Activated naive CD4-positive, alpha-beta T cell treated with anti-CD3 and anti-CD28 coated beads for 36 hours (primary cell): ENCODE data around the gene IGFLR1. TPM values are rescaled to one million over a fixed set of nuclear protein-coding genes. Genes with fewer than 3 reads are reported as not detected.

Experiments used
- CTCF ChIA-PET: fragments of 350-600 bp; sonication (Branson Sonifier 250); formaldehyde crosslinking; loops from one replicate; lab custom pipeline; 2021; ENCODE audit warnings: antibody characterized with exemption; lab: Charles Lee
- DNase-seq: peaks from one replicate; pipeline ENCODE4 v3.0.0-alpha.2; 2020
- H3K27ac Mint-ChIP-seq: one replicate; pipeline ENCODE4 v1.8.0; 2021; ENCODE audit warnings: mild to moderate bottlenecking, mixed read lengths
- H3K27me3 Mint-ChIP-seq: one replicate; pipeline ENCODE4 v1.8.0; 2021; ENCODE audit warnings: low read depth, mixed read lengths
- H3K36me3 Mint-ChIP-seq: one replicate; pipeline ENCODE4 v1.8.0; 2021; ENCODE audit warnings: low read depth, mixed read lengths
- H3K4me1 Mint-ChIP-seq: one replicate; pipeline ENCODE4 v1.8.0; 2021; ENCODE audit warnings: low read depth, mixed read lengths
- H3K4me3 Mint-ChIP-seq: one replicate; pipeline ENCODE4 v1.8.0; 2021; ENCODE audit warnings: mild to moderate bottlenecking, moderate library complexity, mixed read lengths
- H3K9me3 Mint-ChIP-seq: one replicate; pipeline ENCODE4 v1.8.0; 2021; ENCODE audit warnings: mixed read lengths
- intact Hi-C: fragments of 100-400 bp; cut with micrococcal nuclease; formaldehyde crosslinking; loops from one replicate; pipeline ENCODE4 v1.15.1; 2023
- total RNA-seq, 2 experiments: library from RNA; stranded (reverse); gene quantifications; one replicate each; pipeline ENCODE4 v1.2.3, GENCODE V29; 2021

The IGFLR1 gene
- total RNA-seq, 2 experiments from 2014 or later: 51.0 to 52.8 TPM

DNA sequence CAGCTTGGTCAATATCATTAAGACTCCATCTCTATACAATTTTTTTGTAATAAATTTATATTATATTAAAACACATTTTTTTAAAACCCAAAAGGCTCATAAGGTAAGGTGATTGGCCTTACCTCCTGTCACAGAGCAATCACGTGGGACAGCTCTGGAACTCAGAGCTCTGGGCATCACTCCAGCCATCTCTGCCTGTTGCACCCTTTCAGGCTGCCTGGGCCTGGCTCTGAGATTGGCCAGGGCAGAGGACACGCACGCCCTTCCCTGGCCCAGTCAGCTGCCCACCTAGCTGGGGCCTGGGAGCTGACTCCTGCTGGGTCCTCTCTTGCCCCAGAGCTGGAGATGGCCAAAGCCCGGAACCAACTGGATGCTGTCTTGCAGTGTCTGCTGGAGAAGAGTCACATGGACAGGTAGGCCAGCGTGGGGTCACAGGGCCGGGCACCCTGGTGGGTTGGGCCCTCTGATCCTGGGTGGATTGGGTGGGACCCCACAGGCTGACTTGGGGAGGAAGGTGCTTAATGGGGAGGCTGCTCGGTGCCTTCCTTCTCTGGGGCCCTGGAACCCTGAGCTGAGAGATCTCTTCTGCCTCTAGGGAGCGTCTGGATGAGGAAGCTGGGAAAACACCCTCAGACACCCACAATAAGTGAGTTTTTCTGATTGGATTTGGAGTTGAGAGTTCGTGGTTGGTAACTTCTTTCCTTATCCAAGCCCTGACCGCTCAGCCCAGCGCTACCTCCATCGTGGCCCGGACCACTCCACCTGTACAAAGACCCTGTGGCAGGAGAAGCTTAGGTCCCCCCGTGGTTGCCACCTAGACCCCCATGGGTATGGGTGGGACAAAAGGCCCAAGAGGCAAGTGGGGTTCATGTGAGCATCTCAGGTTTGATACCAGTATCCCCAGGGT, 9.8 kb upstream of the IGFLR1 start:
- peaks cover 8% of the 10 kb centered on the region for H3K27me3 Mint-ChIP-seq
- H3K27ac Mint-ChIP-seq: no peak overlapping the region
- no peaks in the 10 kb centered on the region for H3K9me3 Mint-ChIP-seq
- no peak for DNase-seq
- intact Hi-C loops: no loop called here
- H3K36me3 Mint-ChIP-seq: peaks cover 13% of the 10 kb centered on the region
- peaks cover 27% of the 10 kb centered on the region for H3K4me1 Mint-ChIP-seq
- no peak overlapping the region for H3K4me3 Mint-ChIP-seq
- CTCF ChIA-PET: interaction anchor here (0.6 kb wide), 1 partner anchor 853 kb away, joined by 3 read pairs; the partner anchor contains the start of gene ZNF382

DNA sequence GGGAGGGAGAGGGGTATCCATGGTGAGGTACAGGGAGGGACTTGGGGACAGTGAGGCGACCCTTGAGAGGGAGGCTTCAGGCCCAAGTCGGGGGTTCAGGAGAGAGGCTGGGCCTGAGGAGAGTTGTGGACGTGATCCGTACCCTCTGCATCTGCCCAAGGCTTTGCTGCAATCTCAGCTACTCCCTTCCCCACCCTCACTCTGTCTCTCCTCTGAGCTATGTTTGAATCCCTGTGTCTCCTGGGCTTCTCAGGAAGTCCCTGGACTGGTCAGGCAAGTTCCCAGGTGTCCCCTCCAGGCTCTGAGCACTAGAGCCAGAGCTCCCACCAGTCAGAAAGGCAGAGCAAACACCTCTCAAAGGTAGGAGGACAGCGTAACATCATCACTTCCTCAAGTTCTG, 7.9 kb upstream of the IGFLR1 start:
- H3K27ac Mint-ChIP-seq: no peak overlapping the region
- no peaks in the 10 kb centered on the region for H3K27me3 Mint-ChIP-seq
- no peaks in the 10 kb centered on the region for H3K9me3 Mint-ChIP-seq
- DNase-seq: no peak
- CTCF ChIA-PET: no interaction called here
- peak overlapping the region; percentile 98 for H3K4me3 Mint-ChIP-seq
- H3K4me1 Mint-ChIP-seq: peaks cover 33% of the 10 kb centered on the region
- intact Hi-C loops: no loop called here
- peaks cover 9% of the 10 kb centered on the region for H3K36me3 Mint-ChIP-seq

GRCh38 chr19:35748106-35749020, 6.1 kb upstream of the IGFLR1 start, which contains the start of gene LIN37:
LIN37 (plus strand) TSS chr19:35748576; CDS start chr19:35748725, 149 bp downstream.
- H3K4me1 Mint-ChIP-seq: peaks cover 44% of the 10 kb centered on the region

DNA sequence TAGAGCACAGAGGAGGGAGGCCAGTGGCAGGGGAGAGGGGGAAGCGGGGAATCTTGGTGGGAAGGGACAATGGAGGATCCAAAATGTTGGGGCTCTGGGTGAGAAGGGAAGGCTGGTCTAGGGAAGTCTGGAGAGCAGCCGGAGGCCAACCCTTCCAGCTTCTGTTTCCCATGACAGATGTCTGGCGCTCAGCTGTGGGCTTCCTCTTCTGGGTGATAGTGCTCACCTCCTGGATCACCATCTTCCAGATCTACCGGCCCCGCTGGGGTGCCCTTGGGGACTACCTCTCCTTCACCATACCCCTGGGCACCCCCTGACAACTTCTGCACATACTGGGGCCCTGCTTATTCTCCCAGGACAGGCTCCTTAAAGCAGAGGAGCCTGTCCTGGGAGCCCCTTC, 4.3 kb upstream of the IGFLR1 start:
- peaks cover 12% of the 10 kb centered on the region for H3K36me3 Mint-ChIP-seq
- peak overlapping the region; percentile 96 for H3K4me3 Mint-ChIP-seq
- peaks cover 58% of the 10 kb centered on the region for H3K4me1 Mint-ChIP-seq
- CTCF ChIA-PET: no interaction called here
- no peaks in the 10 kb centered on the region for H3K9me3 Mint-ChIP-seq
- no peak for DNase-seq
- no peaks in the 10 kb centered on the region for H3K27me3 Mint-ChIP-seq
- intact Hi-C loops: loop anchor here (5.0 to 10.0 kb wide), 2 partner anchors 398 to 741 kb away; partner anchors contain the start of genes CAPNS1 and ZNF566
- peak overlapping the region; percentile 99 for H3K27ac Mint-ChIP-seq

More at GRCh38 chr19:35748106-35749020, 6.1 kb upstream of the IGFLR1 start, which contains the start of gene LIN37:
- peak within 1 kb of the TSS; percentile 92 for H3K27ac Mint-ChIP-seq
- intact Hi-C loops: loop anchor here (1.0 to 10.0 kb wide), 7 partner anchors 10 to 739 kb away; partner anchors contain the start of genes ARHGAP33, CAPNS1, HAUS5 and PROSER3
- CTCF ChIA-PET: interaction anchor here (0.9 to 1.7 kb wide), 5 partner anchors 9 to 71 kb away, joined by 3 to 9 read pairs (median 4); partner anchors contain the start of genes HSPB6 and PROSER3
- H3K9me3 Mint-ChIP-seq: no peaks in the 10 kb centered on the region
- no peaks in the 10 kb centered on the region for H3K36me3 Mint-ChIP-seq
- H3K27me3 Mint-ChIP-seq: no peaks in the 10 kb centered on the region
- DNase-seq: peak; percentile 100
- peak within 1 kb of the TSS; percentile 98 for H3K4me3 Mint-ChIP-seq

DNA sequence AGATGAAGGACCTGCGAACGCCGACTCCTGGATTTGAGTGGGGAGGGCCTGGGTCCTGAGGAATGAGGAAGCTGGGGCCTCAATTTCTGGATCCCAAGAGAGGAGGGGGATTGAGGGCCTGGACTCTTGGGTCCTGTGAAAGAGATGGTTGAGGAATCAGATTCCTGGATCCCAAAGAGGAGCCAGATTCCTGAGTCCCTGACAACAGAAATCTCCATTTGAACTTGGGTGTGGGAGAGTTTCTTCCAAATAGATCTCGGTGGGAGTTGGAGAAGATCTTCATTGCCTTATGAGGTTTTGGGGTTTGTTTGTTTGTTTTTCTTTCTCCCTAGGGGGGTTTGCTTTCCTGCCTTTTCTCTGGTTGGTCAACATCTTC, 3.8 kb upstream of the IGFLR1 start:
- Mint-ChIP-seq H3K9me3 (no peaks in the 10 kb centered on the region), H3K36me3 (peaks cover 12% of the 10 kb centered on the region), H3K27ac (peak overlapping the region; percentile 99), H3K4me1 (peaks cover 58% of the 10 kb centered on the region), H3K27me3 (no peaks in the 10 kb centered on the region), H3K4me3 (peak overlapping the region; percentile 96)
- CTCF ChIA-PET: interaction anchor here (1.1 kb wide), 1 partner anchor 52 kb away, joined by 4 read pairs; no protein-coding TSS in a partner anchor
- intact Hi-C loops: loop anchor here (5.0 to 10.0 kb wide), 2 partner anchors 399 to 741 kb away; partner anchors contain the start of genes CAPNS1 and ZNF566
- DNase-seq: no peak

DNA sequence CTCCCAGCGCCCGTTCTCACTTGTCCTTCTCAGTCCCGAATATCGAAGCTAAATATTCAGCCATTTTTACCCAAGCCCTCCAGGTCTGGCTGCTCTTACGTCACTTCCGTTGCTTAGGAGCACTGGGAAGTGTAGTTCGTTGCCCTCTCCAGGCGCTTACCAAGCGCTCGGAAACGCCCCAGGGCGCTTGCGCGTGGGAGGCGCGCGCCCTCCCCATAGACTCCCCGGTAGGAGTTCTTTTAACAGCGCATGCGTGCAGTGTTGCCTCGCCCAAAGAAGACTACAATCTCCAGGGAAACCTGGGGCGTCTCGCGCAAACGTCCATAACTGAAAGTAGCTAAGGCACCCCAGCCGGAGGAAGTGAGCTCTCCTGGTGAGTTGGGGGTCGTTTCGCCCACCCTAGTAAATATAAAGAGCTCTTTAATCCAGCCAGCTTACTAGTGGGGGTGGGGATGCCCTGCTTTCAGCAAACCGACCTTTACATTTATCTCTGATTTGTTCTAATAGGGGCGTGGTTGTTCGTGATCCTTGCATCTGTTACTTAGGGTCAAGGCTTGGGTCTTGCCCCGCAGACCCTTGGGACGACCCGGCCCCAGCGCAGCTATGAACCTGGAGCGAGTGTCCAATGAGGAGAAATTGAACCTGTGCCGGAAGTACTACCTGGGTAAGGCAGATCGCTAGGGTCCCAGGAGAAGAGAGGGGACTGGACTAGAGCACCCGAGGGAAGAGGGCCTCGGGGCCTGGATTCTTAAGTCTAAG, 3.3 kb upstream of the IGFLR1 start, which contains the start of the genes PSENEN and U2AF1L4:
Gene PSENEN (plus strand): TSS at position 324 of the 759 bp plus-strand sequence. CDS start 280 bp downstream, at position 604.
Gene U2AF1L4 (minus strand): TSS at position 91 of the 759 bp plus-strand sequence. CDS start 27 bp downstream, at position 64.
- H3K4me1 Mint-ChIP-seq: peaks cover 58% of the 10 kb centered on the region
- peaks cover 17% of the 10 kb centered on the region for H3K36me3 Mint-ChIP-seq
- H3K27ac Mint-ChIP-seq: peak within 1 kb of the TSS; percentile 99
- H3K27me3 Mint-ChIP-seq: no peaks in the 10 kb centered on the region
- no peaks in the 10 kb centered on the region for H3K9me3 Mint-ChIP-seq
- intact Hi-C loops: loop anchor here (1.0 to 10.0 kb wide), 9 partner anchors 28 to 742 kb away; partner anchors contain the start of genes ALKBH6, ARHGAP33, CAPNS1 and NFKBID
- CTCF ChIA-PET: interaction anchor here (1.1 kb wide), 1 partner anchor 51 kb away, joined by 4 read pairs; no protein-coding TSS in a partner anchor
- DNase-seq: peak; percentile 97
- peak within 1 kb of the TSS; percentile 96 for H3K4me3 Mint-ChIP-seq

- intact Hi-C loops: loop anchor here (1.0 to 10.0 kb wide), 9 partner anchors 27 to 743 kb away; partner anchors contain the start of genes ALKBH6, ARHGAP33, CAPNS1 and NFKBID
- CTCF ChIA-PET: interaction anchor here (0.6 to 1.7 kb wide), 3 partner anchors 50 to 187 kb away, joined by 3 to 6 read pairs (median 4); no protein-coding TSS in a partner anchor
- Mint-ChIP-seq H3K4me1 (peaks cover 56% of the 10 kb centered on the region), H3K27ac (peak overlapping the region; percentile 99), H3K9me3 (no peaks in the 10 kb centered on the region), H3K36me3 (peaks cover 17% of the 10 kb centered on the region), H3K27me3 (no peaks in the 10 kb centered on the region), H3K4me3 (peak overlapping the region; percentile 96)
- peak; percentile 97 for DNase-seq
These were observed 2.4 kb upstream of the IGFLR1 start for GRCh38 chr19:35744430-35745327.

- intact Hi-C loops: loop anchor here (2.0 to 10.0 kb wide), 3 partner anchors 31 to 401 kb away; partner anchors contain the start of genes ARHGAP33 and CAPNS1
- Mint-ChIP-seq H3K9me3 (no peaks in the 10 kb centered on the region), H3K27ac (peak overlapping the region; percentile 99), H3K36me3 (peaks cover 17% of the 10 kb centered on the region), H3K4me3 (peak overlapping the region; percentile 96), H3K27me3 (no peaks in the 10 kb centered on the region), H3K4me1 (peaks cover 55% of the 10 kb centered on the region)
- no peak for DNase-seq
- CTCF ChIA-PET: interaction anchor here (0.6 to 1.7 kb wide), 2 partner anchors 49 to 188 kb away, joined by 3 to 6 read pairs; no protein-coding TSS in a partner anchor
These were observed 1.6 kb upstream of the IGFLR1 start for GRCh38 chr19:35743640-35744429.

- Mint-ChIP-seq H3K4me3 (peak overlapping the region; percentile 89), H3K27me3 (no peaks in the 10 kb centered on the region), H3K9me3 (no peaks in the 10 kb centered on the region), H3K36me3 (peaks cover 28% of the 10 kb centered on the region), H3K27ac (peak overlapping the region; percentile 99), H3K4me1 (peaks cover 47% of the 10 kb centered on the region)
- CTCF ChIA-PET: interaction anchor here (1.0 to 1.8 kb wide), 4 partner anchors 9 to 48 kb away, joined by 3 to 10 read pairs (median 4); no protein-coding TSS in a partner anchor
- intact Hi-C loops: loop anchor here (10.0 kb wide), 1 partner anchor 404 kb away; the partner anchor contains the start of gene CAPNS1
- no peak for DNase-seq
These were observed 1.1 kb downstream of the IGFLR1 start for GRCh38 chr19:35741203-35741515.
